HS-5 (cell line): ENCODE data around the gene FCER2.

ENCODE experiments used
- DNase-seq: peaks from one replicate; pipeline ENCODE4 v3.0.0-alpha.2; 2012; ENCODE audit warnings: low read depth

FCER2 gene

DNA sequence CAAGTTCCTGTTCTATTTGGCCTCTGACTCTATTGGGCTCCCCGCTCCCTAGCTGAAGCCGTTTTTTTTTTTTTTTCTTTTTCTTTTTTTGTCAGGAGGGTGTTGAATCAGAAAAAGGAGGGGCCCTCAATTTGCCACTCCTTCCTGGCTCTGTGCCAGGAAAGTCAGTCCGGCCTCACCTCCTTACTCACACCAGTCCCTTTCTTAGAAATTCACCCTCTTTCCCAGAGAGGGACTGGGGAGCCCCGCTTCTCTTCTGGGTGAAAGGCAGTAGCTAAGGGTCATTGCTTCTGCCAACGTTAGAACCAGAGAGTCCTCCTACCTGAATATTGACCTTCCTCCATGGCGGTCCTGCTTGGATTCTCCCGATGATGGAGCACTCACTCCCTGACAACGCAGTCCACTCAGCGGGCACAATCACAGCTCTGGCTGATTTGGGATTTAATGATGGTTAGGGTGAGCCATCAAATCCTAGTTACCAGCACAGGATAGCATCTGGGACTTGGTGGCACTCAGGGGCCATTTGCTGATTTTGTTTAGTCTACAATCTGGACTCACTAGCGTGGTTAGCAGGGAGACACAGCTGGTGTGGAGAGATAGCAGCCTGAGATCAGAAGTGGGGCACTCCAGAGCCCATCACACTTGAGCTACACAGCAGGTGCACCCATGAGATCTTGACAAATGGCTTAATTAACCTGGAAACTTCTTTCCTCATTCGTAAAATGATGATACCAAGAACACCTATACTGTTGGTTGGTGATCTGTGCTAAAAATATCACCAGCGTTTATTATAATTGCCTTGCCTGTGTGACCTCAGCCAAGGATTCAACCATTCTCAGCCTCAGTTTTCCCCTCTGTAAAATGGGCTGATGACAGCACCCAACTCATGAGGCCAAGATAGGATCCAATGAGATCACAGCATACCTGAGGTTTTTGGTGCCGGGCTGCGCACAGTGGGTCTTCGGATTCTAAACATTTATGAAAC lies 2.2 kb downstream of the FCER2 start:
- no peak for DNase-seq

DNA sequence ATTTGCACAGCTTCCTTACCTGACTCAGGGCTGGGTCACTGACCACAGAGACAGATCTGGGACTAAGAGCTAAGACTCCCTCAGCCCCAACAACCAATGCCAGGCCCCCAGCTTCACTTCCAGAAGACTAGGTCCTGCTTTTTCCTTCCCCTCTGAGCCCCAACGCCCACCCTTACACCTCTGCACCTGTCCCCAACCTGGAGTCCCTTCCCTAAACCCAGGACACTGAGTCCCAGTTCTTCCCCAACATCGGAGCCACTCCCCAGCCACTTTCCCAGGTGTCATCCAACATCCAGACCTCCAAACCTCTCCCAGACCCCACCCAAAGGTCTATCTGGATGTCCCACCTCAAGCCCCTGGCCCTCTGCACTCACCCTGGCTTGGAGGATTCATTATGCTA lies 2.9 kb downstream of the FCER2 start:
- no peak for DNase-seq

DNA sequence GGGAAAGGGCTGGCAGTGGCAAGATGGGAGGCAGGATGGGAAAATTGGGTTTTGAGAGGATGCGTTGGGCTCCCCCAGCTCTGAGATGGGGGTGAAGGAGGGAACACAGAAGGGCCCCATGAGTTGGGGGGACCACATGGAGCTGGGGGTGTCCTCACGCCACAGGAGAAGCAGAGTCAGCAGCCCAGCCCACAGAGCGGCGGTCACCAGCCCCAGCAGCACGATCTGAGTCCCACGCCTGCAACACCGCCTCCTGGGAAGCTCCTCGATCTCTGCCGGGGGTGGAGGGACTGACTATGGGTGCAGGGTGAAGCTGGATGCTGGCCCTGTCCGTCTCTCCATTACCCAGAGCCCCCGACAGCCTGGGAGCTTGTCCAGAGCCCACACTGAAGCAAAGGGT lies 3.3 kb downstream of the FCER2 start:
- no peak for DNase-seq

DNA sequence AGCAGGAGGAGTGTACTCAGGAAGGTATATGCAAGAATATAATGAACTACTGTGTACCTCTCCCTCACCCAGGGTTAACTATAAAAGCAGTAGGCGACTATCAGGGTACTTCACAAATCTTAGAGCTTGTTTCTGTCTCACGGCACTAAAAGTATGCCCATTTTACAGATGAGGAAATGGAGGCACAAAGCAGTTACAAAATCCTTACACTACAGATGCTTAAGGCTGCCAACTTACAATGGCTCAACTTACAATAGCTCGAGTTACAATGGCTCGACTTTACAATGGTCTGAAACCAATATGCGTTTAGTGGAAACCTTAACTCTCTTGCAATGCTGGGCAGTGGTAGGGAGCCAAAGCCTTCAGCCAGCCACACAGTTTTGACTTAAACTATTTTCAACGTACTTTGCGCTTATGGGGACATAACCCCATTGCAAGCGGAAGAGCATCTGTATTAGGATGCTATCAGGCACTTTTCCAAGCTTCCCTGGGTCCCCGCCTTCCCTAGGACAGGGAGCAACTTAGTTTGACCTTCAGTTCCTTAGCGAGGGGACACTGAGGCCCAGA lies 4.1 kb downstream of the FCER2 start:
- DNase-seq = no peak

DNA sequence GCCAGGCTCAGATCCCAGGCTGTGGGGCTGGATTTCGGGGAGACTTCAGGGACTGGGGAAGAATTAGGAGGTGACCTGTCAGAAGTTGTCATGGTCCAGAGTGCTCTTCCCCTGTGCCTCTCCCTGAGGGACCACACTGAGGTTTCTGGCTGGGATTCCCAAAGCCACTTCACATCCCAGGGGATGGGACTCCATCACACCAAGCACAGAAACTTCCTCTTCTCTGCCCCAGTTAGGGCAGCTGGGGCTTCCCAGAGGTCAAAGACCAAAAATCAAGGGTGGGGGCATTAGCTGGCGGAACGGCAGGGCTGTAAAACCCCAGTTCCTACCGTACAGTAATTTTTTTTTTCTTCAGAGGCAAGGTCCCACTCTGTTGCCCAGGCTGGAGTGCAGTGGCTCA lies 7.4 kb downstream of the FCER2 start:
- DNase-seq = no peak

DNA sequence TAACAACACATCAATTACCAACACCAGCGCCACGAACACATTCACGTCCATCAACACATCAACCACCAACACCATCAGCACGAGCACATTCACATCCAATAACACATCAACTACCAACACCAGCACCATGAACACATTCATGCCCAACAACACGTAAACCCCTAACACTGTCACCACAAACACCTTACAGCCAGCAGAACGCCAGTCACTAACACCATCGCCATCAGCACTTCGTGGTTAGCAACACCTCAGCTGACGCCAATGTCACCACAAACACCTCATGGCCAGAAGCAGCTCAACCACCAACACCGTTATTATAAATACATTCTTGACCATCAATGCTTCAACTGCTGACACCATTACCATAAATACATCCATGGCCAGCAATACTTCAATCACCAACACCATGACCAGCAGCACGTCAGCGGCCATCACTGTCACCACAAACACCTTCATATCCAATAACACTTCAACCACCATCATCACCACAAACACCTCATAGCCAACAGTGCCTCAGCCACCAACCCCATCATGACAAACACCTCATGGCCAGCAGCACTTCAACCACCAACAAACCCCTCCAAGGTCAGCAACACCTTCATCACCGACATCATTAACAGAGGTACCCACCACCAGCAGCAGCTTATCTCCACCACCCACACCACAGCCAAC lies 9.4 kb downstream of the FCER2 start:
- DNase-seq = no peak

DNA sequence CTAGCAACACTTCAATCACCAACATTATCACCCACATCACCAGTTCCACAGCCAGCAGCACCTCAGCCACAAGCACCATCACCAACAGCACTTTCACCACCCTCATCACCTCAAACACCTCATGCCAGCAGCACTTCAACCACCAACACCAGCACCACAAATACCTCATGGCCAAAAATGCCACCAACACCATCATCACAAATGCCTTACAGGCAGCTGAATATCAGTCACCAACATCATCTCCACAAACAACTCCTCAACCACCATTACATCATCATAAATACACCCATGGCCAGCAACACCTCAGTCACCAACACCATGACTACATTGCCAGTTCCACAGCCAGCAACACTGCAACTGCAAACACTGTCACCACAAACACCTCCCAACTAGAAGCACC lies 10.4 kb downstream of the FCER2 start:
- DNase-seq = no peak

DNA sequence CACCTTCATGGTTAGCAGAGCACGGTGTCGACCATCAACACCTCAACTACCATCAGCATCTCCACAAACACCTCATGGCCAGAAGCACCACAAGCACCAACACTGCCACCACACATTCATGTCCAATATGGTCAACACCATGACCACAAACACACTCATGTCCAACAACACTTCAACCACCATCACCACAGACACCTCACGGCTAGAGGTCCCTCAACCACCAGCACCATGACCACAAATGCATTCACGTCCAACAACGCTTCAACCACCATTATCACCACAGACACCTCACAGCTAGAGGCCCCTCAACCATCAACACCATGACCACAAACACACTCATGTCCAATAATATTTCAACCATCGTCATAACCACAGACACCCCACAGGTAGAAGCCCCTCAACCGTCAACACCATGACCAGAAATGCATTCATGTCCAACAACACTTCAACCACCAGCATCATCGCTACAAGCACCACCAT lies 11.1 kb downstream of the FCER2 start:
- DNase-seq = no peak

DNA sequence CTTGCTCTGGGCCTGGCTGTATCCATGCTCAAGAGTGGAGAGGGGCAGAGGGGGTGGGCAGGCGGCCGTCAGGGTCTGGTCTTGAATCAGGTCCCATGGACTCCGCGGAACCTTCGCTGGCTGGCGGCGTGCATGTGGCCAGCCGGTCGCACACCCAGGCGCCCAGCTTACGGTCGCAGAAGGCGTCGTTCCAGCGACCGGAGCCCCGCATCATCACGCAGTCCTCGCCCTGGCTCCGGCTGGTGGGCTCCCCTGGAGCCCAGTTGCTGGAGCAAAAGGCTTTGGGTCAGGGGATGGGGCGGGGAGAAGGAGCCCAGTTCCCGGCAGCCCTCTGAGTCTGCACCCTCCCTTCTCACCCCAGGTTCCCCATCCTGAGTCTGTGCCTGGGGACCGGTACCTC lies 12.8 kb downstream of the FCER2 start:
- DNase-seq = no peak

DNA sequence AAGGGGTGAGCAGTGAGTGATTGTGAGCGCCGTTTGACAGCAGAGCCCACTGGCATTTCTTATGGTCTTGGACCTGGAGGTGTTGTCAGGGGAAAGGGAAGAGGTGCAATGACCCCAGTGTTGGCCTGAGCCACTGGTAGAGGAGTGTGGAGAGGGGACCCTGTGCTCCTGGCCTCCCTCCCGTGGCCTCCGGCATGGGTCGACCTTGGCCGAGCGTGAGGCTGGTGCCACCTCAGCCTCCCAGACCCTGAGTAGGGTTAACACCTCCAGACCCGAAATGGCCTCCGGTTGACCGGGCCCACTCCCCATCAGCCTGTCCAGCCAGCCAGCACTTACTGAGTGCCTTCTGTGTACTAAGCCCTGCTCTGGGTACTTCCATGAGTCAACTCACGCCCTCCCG lies 14.8 kb downstream of the FCER2 start:
- no peak for DNase-seq

DNA sequence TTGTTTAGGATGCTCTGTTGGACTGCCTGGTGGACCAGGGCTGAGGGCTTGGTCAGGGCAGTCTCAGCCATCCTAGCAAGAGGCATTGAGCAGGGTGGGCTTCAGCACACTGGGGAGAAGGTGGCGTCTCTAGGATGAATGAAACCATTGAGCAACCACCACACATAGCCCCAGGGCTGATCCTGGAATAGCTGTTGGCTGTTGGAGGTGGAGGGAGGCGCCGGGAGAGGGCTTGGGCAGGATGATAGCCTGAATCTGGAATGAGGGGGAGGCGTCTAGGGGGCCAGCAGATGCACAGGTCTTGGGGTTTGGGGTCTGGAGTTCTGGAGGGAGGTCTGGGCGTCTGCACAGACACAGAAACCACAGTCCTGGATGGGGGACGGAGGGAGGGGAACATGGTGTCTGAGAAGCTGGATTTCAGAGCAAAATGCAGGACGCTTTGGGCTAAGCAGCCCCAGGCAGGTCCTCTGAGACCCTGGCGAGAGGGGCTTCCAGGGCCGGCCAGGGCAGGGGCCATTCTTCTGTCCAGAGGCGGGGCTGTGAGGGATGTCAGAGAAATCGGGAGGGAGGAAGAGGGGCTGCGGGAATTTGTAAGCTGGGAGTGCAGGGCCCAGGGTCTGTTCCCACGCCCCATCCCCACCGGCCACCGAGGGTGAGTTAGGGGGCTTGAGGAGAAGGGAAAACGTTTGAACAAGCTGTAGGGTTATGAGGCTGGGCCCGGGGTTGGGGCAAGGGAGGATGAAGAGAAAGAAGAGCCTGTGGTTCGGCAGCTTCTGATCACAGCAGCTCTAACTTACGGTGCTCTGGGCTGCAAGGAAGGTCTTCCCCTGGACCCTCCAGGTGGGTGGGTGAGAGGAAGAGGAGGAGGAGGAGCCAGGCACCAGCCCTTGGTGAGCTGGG lies 16.1 kb downstream of the FCER2 start:
- DNase-seq = no peak

DNA sequence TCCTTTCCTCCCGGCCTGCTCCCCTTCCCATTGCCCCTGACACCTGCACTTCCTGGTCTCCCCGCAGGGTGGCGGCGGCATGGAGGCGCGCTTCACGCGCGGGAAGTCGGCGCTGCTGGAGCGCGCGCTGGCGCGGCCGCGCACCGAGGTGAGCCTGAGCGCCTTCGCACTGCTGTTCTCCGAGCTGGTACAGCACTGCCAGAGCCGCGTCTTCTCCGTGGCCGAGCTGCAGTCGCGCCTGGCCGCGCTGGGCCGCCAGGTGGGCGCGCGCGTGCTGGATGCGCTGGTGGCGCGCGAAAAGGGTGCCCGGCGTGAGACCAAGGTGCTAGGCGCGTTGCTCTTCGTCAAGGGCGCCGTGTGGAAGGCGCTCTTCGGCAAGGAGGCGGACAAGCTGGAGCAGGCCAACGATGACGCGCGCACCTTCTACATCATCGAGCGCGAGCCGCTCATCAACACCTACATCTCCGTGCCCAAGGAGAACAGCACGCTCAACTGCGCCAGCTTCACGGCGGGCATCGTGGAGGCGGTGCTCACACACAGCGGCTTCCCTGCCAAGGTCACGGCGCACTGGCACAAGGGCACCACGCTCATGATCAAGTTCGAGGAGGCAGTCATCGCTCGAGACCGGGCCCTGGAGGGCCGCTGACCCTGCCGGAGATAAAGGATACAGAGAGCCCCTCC lies 19.6 kb downstream of the FCER2 start:
- DNase-seq = no peak

DNA sequence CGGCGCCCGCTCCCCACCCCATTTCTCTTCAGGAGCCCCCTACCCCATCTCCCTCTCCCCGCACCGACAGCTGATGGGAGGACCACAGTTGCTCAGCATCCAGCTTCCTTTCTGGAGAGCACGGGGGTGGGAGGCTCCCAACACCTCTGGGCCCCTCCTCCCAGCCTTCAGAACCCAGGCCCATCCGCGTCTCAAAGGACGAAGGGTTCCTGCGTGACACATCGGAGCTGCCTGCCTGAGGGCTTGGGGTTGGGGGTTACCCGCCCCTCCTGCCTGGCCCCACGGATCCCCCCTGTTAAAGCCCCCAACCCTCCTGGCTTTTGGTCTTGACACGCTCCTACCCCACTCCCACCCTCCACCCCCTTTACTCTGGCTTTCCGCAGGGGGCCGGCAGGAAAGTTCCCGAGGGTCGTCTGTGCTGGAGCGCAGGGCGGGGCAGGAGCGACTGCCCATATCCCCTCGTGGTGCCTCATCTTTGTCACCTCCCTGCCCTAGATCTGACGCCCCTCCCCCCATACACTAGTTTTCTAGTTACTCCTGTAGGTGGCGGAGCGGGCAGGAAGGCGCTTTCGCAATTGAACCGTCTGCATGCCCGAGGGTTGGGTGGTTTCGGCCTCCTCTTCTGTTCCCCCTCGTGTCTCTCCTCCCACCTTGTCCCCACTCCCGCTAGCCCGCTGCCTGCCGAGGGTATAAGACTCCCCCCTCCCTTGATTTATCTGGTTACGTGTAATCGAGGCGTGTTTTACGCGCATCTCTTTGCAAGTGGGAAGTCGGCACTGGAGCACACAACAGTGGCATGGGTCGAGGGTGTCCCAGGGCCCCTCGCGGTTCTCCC lies 20.4 kb downstream of the FCER2 start:
- DNase-seq = no peak

DNA sequence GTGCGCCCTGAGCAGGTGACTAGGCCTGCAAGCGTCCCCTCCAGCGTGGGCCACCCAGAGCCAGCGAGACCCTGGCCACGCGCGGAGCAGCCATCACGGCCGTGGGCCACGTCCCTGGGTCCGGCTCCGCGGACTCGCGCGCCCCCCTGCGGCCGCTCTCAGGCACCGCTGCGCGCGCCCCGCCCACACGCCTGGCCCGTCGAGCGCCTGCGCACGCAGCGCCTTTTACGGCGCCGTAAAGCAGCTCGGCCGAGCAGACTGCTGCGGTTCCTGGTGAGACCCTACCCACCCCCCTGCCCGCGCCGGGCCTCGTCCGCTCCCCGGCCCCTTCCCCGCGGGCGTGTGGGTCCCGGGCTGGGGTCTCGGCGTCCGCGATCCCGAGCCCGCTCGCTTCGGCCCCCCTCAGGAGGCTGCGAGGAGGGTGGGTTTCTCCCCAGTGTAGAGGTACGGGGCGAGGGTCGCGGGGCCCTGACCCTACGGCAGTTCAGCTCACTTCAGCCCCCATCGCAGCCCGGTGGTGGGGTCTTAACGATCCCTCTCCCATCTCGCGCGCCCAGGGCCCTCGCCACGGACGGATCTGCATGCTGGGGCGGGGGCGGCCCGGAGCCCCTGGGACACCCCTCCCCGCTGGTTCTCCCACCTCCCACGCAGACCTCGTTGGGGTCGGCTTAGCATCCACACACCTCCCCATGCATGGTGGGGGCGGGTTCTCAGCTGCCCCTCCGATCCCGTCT lies 21.2 kb downstream of the FCER2 start, which contains the start of gene TRAPPC5:
Gene TRAPPC5, plus strand, starts transcription at position 228 of the 734 bp plus-strand sequence. CDS start 1,421 bp downstream, outside the sequence.
- DNase-seq = no peak

DNA sequence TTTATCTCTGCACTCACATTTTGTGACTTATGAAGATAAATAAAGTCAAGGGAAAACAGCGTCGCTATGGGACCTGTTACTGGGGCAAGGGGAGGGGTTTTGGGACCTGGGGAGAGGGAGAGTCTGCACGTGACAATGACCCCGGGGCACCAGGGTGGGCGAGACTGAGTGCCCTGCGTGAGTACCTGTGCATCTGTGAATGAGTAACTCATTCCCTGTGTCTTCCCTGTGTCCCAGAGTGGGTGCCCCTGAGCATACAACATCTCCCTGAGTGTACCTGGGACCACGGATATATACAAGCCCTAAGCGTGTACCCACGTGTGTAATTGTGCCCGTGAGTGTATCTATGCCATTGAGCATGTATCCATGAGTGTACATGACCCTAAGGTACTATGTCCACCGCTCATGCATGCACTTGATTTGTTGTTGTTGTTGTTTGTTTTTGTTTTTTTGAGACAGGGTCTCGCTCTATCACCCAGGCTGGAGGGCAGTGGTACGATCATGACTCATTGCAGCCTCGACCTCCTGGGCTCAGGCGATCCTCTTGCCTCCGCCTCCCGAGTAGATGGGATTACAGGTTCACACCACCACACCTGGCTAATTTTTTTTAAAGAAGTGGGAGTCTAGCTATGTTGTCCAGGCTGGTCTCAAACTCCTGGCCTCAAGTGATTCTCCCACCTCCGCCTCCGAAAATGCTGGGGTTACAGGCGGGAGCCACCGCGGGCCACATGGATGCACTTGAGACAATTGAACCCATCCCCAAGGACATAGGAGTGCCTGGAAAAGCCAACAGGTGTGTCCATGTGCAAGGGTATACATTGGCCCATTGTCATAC lies 21.9 kb downstream of the FCER2 start:
- DNase-seq = no peak

DNA sequence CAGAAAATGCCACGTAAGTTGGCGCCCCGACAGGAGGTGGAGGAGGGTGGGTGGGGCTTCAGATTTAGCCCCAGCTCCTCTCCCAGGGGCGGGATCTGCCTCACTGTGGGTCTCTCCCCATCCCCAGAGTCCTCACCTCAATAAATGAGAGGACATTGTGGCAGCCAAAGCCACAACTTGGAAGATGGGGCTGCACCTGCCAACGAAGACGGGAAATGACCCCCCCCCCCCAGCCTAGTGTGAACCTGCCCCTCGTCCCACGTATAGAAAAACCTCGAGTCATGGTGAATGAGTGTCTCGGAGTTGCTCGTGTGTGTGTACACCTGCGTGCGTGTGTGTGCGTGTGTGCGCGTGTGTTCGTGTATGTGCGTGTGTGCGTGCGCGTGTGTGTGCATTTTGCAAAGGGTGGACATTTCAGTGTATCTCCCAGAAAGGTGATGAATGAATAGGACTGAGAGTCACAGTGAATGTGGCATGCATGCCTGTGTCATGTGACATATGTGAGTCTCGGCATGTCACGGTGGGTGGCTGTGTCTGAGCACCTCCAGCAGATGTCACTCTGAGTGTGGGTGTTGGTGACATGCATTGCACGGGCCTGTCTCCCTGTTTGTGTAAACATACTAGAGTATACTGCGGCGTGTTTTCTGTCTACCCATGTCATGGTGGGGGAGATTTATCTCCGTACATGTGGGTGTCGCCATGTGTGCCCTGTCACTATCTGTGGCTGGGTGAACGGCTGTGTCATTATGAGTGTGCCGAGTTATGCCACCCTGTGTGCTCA lies 22.8 kb downstream of the FCER2 start:
- no peak for DNase-seq

DNA sequence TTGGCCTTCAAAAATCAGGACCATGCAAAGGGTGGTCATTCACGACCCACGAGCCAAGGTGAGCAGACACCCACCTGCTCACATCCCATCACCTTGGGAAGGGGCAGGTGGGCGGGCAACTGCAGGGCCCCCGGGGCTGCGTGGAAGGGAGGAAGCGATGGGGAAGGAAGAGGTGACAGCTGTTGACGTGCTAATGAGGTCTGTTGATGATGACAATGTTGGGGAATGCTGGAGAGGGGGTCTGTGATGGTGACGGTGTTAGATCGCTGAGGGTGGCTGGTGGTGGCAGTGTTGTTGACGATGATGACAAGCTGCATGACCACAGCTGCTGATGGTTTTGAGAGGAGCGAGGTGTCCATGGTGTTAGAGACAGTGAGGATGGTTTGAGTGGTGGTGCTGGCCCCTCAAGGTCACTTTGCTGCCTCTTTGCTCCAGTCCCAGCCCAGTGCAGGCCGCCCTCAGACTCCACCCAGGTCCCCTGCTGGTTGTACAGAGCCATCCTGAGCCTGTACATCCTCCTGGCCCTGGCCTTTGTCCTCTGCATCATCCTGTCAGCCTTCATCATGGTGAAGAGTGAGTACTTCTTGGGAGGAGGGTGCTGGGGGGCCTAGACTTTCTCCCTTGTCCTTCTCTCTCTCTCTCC lies 24.1 kb downstream of the FCER2 start:
- no peak for DNase-seq
